GM19463 (cell line): Measurements from ENCODE around the gene PQBP1.

Source experiments
- ATAC-seq: cut with Tn5 transposase; IDR thresholded peaks from one replicate; pipeline ENCODE4 v1.9.1; 2021; ENCODE audit warnings: mild to moderate bottlenecking, moderate library complexity; ENCODE audit not compliant: unreplicated experiment

The PQBP1 gene

DNA sequence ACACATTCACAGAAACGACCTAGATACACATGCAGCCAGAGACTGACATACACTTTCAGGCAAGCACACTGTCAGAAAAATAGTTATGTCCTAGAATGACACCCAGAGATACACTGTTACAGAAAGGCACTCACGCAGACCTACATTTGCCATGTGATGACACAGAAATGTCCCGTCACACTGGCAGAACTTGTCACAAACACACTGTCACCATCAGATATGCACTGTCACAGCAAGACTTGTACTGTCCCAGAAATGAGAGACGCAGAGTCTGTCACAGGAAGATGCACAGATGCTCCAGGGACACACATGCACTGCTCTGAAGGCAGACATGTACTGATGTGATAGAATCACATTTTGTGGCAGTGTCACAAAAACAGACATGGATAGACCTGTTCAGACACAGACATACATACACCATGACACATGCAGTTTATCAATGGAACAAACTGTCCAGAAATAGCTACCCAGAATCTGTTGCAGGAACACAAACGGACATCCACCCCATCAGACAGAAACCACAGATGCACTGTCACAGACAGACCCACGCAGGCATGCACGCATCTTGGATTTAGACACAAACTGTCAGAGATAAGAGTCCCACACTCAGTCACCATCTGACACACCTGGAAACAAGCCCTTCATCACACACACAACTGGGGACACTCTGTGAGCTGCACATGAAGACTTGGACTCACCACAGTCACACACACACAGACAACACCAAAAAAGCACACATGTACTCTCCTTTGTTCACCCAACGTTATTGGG lies 22.4 kb downstream of the PQBP1 start:
- ATAC-seq, result no peak

DNA sequence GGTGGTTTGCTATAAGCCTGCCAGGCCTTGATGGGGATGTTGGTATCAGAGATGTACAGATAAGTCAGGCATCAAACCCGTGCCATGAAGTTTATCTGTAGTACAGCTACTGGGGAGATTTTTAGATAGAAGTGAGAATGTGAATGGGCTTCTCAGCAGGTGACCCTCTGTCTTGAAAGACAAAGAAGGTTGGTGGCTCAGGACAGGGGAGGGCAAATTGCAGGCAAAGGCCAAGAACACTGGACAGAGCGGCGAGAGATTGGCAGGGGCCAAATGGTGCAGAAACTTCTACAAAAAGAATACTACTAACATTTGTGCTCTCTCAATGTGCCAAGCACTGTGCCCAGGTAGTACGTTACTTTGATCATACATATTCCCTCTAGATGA lies 23.0 kb downstream of the PQBP1 start:
- no peak for ATAC-seq

DNA sequence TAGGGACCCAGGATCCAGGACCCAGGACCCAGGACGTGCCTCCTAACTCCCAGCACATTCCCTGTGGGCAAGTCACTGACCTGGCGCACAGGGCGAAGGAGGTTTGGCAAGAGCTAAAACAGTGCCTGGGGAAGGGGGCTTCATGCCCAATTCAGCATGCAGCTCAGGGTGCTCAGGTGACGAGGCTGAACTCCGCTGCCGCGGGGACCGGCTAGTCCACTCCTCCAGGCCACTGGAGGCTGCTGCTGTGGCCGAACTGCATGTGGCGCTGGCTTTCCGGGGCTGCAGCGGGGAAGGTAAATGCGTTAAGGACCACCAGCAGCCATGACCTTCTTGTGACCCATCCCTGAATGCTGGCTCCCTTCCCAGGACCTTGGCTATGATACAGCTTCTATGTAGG lies 26.0 kb downstream of the PQBP1 start:
- no peak for ATAC-seq

DNA sequence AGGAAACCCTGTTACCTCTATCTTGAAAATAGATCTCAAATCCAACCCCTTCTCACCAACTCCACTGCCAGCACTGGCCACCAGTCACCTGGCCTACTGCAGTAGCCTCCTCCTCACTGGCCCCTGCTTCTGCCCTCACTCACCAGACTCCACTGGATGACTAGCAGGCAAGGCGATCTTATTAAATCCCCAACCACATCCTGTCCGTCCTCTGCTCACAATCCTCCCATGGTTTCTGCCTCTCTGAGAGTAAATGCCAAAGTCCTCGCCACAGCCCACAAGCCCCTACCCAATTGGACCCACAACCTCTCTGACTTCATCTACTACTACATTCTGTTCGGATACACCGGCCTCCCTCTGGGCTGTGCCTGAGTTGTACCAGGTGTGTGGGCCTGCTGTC lies 26.5 kb downstream of the PQBP1 start:
- ATAC-seq, result no peak

DNA sequence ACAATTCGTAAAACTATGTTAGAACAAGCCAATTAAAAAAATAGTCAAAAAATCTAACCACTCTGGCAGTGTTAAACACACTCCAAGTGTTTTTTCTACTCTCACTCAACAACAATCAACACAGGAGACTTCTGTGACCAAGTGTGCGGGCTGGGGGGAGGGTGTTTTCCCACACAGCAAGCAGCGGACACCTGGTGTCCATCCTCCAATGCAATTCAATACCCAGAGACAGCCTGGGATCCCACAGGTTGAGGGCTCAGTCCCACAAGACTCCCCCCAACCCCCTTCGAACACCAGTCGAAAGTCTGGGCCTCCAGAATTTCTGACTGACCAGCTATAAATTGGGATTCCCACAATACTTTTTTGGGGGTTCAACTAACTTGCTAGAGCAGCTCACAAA lies 29.4 kb downstream of the PQBP1 start:
- ATAC-seq, result no peak

DNA sequence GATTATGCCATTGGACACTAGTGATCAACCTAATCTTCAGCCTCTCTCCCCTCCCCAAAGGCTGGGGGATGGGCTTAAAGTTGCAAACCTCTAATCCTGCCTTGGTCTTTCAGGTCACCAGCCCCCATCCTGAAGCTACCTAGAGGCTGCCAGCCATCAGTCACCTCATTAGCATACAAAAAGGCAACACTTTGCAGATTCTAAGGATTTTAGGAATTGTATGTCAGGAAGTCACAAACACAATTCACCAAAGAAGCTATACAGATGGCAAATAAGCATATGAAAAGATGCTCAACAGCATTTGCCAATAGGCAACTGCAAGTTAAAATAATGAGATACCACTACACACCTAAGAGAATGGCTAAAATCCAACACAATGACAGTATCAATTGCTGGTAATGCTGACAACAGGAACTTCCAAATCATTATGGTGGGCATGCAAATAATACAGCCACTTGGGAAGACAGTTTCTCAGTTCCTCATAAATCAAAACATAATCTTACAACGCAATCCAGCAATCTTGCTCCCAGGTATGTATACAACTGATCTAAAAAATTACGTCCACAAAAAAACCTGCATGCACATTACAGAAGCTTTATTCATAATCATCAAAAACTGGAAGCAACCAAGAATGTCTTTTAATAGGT lies 30.1 kb downstream of the PQBP1 start:
- ATAC-seq, result no peak

DNA sequence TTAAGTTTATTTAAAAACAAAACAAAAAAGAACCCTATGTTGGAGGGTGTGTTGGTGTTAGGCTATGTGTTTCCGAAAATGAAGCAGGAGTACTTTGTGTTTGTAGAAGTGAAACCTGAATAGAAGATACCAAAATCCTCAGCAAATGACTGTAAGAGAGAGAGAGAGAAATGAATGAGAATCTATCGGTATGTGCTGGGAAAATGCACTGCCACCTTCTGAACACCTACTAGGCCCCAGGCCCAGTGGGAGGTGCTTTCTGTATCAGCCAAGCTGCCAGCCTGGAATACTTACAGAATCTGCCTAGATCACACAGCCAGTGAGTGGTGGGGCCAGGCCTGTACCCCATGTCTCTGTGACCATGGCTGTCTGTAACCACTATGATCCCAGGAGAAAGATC lies 36.0 kb downstream of the PQBP1 start:
- no peak for ATAC-seq

DNA sequence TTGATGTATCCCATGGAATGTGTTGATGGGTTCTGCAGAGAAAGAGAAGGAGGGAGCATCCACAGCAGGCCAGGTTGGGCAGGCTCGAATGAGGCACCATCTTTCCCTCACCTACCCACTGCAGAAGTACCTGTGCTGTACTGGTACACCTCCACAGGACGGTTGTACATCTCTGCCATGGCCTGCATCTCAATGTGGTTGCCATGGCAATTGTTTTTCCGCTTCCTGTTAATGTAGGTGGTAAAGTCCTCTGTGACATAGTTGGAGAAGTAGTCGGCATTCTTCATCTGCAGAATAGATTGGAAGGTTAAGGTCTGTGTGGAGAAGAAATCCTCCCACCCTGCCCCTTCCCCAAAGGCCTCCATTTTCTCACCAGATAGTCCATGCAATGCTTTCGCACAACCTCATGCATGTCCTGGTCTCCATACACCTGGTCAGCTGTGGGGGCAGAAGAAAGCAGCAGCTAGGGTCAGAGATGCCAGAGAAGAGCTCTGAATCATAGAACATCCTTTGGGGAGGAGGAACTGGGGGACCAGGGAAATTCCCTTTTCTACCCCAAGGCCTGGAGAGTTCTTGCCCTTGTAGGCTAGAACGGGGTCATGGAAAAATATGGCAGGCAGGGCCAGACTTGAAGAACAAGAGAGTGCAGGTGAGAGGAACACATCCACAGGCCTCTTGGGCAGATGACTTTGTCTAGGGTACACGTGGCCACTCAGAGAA lies 37.0 kb downstream of the PQBP1 start:
- no peak for ATAC-seq

DNA sequence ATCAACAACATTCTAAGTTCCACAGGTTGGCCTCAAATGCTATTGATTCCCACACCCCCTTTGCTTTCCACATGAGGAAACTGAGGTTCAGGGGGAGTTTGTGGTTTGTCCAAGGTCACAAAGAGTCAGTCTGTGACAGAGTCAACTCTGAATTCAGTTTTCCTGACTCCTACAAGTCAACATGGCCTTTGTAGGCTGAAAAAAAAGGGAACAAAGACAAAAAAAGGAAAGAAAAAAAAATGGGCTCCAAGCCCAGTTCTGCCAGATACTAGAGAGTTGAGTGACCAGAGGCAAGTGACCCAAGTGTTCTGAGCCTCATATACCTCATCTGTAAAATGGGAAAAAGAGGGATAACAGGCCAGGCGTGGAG lies 37.6 kb downstream of the PQBP1 start:
- no peak for ATAC-seq

DNA sequence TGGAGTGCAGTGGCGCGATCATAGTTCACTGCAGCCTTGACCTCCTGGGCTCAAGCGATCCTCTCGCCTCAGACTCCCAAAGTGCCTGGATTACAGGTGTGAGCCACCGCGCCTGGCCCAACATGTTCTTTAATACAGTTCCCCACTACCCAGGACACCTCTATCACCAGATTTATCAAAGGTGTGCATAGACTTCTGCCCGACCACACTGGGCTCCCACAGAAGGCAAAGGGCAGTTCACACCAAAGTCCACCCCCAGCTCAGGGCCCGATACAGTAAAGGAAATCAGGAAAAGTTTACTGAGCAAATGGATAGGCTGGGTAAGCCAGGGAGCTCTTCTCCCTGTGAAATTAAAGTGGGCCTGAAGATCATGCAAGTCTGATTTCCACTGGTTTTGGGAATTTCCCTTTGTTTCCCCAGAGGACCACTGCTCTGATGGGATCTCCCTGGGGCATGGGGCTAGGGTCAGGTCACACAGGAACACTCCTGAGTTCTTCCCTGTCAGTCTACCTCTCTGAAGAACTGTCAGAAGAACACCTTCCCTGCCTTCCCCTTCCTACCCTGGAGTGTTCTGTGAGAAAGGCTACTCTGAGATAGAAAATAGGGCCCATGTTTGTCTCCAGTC lies 38.8 kb downstream of the PQBP1 start:
- ATAC-seq, result no peak

DNA sequence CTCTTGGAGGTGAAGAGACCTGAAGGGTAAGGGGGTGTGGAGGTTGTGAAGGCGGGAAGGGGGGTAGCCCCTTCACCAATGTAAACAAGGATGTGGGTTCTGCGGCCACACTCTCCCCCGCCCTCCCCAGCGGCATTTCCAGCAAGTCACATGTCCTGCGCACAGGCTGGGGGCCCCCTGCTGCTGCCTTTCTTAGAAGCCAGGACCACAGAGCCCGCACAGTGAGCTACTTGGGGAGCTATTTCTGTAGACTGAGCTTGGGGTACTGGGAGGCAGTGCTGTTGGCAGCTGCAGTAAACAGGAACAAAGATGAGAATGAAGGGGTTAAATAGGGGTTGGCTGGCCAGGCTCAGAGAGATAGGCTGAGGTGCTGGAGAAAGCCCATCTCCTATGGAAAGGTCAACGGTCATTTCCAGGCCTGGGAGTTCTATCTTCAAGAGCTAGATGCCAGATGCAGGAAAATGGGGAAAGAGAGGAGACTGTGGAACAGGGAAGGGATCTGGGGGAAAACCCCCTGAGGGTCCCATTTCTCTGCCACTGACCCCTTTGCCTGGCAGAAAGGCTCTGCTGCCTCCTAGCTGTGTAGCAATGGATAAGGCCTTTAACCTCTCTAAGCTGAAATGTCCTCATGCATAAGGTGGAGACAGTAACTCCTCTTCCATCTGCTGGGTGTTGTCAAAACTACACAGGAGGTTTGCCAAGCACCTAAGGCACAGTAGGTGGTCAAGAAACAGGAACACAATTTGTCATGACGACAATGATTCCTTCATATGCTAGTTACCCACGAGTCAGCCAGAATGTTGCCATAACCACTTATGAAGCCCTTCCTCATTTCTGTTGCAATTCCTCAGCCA lies 39.6 kb downstream of the PQBP1 start:
- peak; percentile 64 for ATAC-seq

DNA sequence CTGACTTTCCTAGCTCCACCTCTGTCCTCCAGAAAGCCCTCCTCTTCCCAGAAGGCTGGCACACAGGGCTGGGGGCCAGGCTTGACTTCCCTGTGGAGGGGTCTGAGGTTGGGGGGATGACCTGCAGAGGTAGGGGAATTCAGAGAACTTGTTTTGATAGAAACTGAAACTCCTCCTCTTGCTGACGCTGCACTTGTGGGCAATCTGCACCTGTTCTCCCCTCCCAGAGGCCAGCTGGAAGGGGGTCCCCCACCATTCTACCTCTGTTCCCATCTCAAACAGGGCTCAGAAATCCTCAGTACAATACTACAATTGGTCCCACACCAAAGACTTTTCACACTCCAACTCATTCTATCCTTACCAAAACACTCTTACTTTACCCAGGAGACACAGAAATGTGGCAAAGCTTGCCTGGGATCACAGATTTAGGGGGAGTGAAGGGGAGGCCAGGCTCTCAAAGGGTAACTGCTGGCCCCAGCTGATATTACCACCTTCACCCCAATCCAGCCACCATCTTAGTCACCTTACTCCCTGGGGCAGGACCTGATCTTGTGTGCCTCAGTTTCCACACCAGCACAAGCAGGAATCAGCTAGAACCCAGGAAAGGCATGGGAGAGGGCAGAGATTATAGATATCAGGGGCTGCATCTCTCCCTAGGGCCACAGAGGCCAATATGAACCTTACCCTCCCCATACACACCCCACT lies 41.1 kb downstream of the PQBP1 start:
- ATAC-seq, result peak; percentile 52

DNA sequence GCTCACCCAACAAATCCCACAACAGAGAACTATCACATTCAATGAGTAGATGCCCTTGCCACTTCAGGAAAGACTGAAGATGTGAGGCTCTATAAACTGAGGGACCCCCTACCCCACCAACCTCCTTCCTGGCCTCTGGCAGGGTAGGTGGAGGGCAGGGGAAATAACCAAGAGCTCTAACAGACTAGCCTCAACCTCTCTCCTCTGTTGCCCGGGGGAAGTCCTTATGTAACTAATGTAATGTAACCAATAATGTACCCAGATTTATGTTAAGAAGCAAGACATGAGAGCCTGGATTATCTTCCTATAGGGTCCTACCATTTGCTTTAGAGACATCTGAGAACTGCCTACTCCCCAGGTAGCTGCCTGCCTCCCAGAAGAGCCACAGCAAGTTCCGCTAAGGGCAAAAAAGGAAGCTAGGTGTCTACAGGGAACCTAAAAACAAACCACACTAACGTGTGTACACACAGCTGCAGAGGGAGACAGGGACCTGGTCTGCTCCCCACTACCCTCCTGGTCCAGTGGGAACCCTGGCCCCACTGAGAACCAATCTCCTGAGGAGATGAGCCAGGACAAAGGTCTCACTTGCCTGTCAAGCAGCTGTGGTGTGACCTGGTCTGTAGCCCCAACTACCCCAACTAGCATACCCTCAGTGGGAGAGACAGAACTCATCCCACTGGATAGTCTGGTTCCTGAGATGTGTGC lies 41.9 kb downstream of the PQBP1 start:
- ATAC-seq, result no peak

DNA sequence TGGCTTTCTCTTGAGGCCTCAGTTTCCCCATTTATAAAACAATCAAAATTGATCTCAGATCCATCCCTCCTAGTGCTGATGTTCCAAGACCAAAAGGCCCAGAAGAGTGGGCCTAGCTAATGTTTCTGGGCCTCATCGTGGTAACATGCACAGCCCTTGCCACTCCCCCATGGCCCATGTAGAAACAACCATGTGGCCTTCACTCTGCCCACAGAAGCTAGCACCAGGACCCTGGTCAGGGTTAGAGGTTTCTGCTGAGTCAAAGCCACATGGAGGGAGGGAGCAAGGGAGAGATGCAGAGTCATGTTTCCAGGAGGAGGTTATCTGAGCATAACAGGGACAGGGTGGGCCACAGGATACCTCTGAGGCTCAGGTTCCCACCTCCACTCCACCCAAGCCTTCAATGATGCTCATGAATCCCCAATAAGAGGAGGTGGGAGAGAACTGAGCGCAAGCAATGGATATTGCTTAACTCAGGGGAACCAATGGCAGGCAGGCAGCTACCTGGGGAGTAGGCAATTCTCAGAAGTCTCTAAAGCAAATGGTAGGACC lies 42.8 kb downstream of the PQBP1 start:
- no peak for ATAC-seq

DNA sequence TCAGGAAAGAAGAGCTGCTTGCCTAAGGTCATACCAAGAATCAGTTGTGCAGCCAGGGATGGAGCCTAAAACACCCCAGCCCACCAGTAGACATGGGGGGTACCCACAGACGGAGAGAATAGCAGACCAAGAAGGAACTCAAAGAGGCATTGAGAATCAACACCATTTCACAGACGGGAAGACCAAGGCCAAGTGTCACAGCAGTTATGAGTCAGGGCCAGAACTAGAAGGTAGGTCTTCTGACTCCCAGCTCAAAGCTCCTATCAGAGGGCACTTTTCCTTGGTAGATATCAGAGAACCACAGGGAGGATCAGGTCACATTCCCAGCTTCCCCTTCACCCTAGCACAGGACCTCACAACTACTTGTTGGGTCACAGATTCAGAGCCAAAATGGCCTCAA lies 45.2 kb downstream of the PQBP1 start:
- ATAC-seq, result no peak

DNA sequence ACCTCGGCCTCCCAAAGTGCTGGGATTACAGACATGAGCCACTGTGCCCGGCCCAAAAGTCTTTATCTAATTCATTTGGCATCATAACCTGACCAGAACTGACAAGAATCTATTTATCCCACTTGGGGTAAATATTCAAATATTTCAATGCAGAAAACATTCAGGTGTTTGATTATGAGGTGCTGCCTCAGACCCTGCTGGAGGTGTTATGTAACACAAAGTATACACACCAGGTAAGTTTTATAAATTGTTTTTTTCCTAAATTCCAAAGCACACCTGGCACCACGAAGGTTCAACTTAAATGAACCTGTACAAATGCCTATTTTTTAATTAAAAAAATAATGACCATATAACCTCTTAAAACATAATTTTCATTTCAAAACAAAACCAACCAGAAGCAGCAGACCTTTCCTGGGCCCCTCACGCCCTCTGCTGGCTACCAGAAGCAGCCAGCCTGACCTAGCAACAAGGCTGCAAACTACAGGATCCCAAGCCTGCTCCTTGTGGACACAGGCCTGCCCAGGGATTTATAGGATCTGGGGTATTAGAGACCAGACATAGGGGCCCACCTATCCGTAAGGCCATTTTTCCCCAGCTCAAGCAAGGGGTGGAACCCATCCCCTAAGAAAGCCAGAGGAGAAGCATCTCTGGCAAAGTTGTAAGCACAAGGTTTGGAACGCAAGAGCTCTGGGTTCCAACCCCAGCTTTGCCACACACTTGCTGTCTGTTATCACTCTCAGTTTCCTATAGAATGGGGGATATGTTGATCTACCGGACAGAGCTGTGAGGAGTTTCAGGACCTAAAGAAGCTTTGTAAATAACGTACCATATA lies 48.0 kb downstream of the PQBP1 start:
- ATAC-seq, result no peak

DNA sequence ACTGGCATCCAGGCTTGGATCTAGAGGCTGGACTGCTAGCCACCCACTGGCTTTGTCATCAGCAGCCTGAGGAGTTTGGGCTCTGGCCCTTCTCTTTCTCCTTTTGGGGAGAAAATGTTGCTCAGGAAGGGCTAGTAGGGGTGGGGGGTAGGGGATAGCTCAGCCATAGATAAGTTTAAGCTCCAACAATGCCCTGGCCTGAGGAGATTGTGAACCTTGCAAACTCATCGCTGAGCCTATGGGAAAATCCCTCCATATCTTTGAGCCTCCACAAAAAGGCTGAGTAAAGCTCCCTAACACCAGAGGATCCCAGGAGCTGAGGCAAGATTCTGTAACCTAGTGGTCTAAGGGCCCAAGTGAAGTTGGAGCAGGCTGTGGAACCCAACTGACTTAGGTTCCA lies 50.9 kb downstream of the PQBP1 start:
- no peak for ATAC-seq
